HG03280 (cell line): Measurements from ENCODE around the gene NECTIN2.
"Not testable (repeated sequence)": the region's sequence is repeated elsewhere in the genome, so short reads cannot be mapped to it uniquely, and the experiment has no call there.

ENCODE experiments used
- ATAC-seq: cut with Tn5 transposase; IDR thresholded peaks from one replicate; pipeline ENCODE4 v1.9.1; 2021; ENCODE audit warnings: mild to moderate bottlenecking, moderate library complexity; ENCODE audit not compliant: unreplicated experiment

NECTIN2 gene

GRCh38 chr19:44848812-44849447 is 2.8 kb downstream of the NECTIN2 start:
- ATAC-seq: no peak

GRCh38 chr19:44850641-44851109 is 4.6 kb downstream of the NECTIN2 start:
- ATAC-seq: no peak

GRCh38 chr19:44851427-44851826 is 5.3 kb downstream of the NECTIN2 start:
- ATAC-seq: no peak

GRCh38 chr19:44855606-44856005 is 9.5 kb downstream of the NECTIN2 start:
- ATAC-seq: no peak

- no peak for ATAC-seq
These were observed 10.5 kb downstream of the NECTIN2 start for GRCh38 chr19:44856421-44857083.

- no peak for ATAC-seq
These were observed 11.7 kb downstream of the NECTIN2 start for GRCh38 chr19:44857837-44858236.

GRCh38 chr19:44861576-44861975 is 15.5 kb downstream of the NECTIN2 start:
- not testable (repeated sequence) for ATAC-seq

GRCh38 chr19:44863990-44864389 is 17.9 kb downstream of the NECTIN2 start:
- ATAC-seq: no peak

- no peak for ATAC-seq
These were observed 19.2 kb downstream of the NECTIN2 start for GRCh38 chr19:44865196-44865767.

- ATAC-seq: no peak
These were observed 20.6 kb downstream of the NECTIN2 start for GRCh38 chr19:44866664-44867063.

- no peak for ATAC-seq
These were observed 21.5 kb downstream of the NECTIN2 start for GRCh38 chr19:44867578-44867977.

- ATAC-seq: no peak
These were observed 23.8 kb downstream of the NECTIN2 start for GRCh38 chr19:44869733-44870470.

GRCh38 chr19:44871809-44872208 is 25.7 kb downstream of the NECTIN2 start:
- no peak for ATAC-seq

GRCh38 chr19:44872661-44873060 is 26.6 kb downstream of the NECTIN2 start:
- no peak for ATAC-seq

- ATAC-seq: no peak
These were observed 28.2 kb downstream of the NECTIN2 start for GRCh38 chr19:44874317-44874716.

GRCh38 chr19:44875666-44876451 is 29.8 kb downstream of the NECTIN2 start:
- ATAC-seq: no peak

- no peak for ATAC-seq
These were observed 30.9 kb downstream of the NECTIN2 start for GRCh38 chr19:44876930-44877535.

- no peak for ATAC-seq
These were observed 32.2 kb downstream of the NECTIN2 start for GRCh38 chr19:44878120-44878865.

GRCh38 chr19:44879309-44880065 is 33.4 kb downstream of the NECTIN2 start:
- ATAC-seq: no peak
